ENCODE measurements around the gene HABP2. TPM values are rescaled to one million over a fixed set of nuclear protein-coding genes. Genes with fewer than 3 reads are reported as not detected.

Gene HABP2
- polyA plus RNA-seq, 1 donor from 2014 or later = not detected

DNA sequence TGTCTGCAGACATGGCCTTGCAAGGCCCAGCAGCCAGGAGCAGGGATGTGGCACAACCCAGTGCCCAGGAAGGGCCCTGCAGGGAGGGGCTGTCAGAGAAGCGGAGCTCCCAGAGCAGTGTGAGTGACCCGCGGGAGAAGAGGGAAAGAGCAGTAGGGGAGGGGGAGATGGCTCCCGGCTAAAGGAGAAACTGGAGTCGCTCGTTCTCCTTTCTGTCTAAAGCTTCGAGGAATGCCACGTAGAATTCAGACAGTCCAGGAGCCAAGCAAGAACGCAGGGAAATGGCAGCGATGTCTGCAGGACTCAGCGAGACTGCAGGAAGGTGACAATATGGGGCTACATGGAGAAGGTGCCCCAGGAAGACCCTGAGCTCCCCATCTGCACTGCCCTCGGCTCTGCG is 22.4 kb upstream of the HABP2 start:
- no peak overlapping the region for H3K27ac ChIP-seq (ENCODE audit: low read length)
- no peak overlapping the region for H2AFZ ChIP-seq (ENCODE audit: low read depth, low read length)
- no peaks in the 10 kb centered on the region for H3K9me2 ChIP-seq (ENCODE audit: insufficient read depth, low read length)
- H4K20me1 ChIP-seq (ENCODE audit: insufficient read depth) = no peaks in the 10 kb centered on the region
- no peak for TF ChIP-seq TAF1 (IDR thresholded peaks at IDR 0.05; ENCODE audit: low read depth)
- no peak for TF ChIP-seq EP300 (conservative IDR thresholded peaks at IDR 0.05; ENCODE audit: poor library complexity, severe bottlenecking)
- TF ChIP-seq, protein P1, sequence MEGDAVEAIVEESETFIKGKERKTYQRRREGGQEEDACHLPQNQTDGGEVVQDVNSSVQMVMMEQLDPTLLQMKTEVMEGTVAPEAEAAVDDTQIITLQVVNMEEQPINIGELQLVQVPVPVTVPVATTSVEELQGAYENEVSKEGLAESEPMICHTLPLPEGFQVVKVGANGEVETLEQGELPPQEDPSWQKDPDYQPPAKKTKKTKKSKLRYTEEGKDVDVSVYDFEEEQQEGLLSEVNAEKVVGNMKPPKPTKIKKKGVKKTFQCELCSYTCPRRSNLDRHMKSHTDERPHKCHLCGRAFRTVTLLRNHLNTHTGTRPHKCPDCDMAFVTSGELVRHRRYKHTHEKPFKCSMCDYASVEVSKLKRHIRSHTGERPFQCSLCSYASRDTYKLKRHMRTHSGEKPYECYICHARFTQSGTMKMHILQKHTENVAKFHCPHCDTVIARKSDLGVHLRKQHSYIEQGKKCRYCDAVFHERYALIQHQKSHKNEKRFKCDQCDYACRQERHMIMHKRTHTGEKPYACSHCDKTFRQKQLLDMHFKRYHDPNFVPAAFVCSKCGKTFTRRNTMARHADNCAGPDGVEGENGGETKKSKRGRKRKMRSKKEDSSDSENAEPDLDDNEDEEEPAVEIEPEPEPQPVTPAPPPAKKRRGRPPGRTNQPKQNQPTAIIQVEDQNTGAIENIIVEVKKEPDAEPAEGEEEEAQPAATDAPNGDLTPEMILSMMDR (IDR thresholded peaks at IDR 0.05; ENCODE audit: poor library complexity, severe bottlenecking) = no peak
- no peak for TF ChIP-seq RAD21 (conservative IDR thresholded peaks at IDR 0.05)
- TF ChIP-seq MXI1 (conservative IDR thresholded peaks at IDR 0.05; ENCODE audit: poor library complexity, severe bottlenecking) = no peak
- no peak for TF ChIP-seq SMC3 (conservative IDR thresholded peaks at IDR 0.05; ENCODE audit: poor library complexity)
- TF ChIP-seq, protein P2, sequence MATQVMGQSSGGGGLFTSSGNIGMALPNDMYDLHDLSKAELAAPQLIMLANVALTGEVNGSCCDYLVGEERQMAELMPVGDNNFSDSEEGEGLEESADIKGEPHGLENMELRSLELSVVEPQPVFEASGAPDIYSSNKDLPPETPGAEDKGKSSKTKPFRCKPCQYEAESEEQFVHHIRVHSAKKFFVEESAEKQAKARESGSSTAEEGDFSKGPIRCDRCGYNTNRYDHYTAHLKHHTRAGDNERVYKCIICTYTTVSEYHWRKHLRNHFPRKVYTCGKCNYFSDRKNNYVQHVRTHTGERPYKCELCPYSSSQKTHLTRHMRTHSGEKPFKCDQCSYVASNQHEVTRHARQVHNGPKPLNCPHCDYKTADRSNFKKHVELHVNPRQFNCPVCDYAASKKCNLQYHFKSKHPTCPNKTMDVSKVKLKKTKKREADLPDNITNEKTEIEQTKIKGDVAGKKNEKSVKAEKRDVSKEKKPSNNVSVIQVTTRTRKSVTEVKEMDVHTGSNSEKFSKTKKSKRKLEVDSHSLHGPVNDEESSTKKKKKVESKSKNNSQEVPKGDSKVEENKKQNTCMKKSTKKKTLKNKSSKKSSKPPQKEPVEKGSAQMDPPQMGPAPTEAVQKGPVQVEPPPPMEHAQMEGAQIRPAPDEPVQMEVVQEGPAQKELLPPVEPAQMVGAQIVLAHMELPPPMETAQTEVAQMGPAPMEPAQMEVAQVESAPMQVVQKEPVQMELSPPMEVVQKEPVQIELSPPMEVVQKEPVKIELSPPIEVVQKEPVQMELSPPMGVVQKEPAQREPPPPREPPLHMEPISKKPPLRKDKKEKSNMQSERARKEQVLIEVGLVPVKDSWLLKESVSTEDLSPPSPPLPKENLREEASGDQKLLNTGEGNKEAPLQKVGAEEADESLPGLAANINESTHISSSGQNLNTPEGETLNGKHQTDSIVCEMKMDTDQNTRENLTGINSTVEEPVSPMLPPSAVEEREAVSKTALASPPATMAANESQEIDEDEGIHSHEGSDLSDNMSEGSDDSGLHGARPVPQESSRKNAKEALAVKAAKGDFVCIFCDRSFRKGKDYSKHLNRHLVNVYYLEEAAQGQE (IDR thresholded peaks at IDR 0.05; ENCODE audit: borderline replicate concordance) = no peak
- no peak for TF ChIP-seq POLR2AphosphoS5 (IDR thresholded peaks at IDR 0.05)
- TF ChIP-seq EZH2 (IDR thresholded peaks at IDR 0.05; ENCODE audit: borderline replicate concordance, insufficient read depth, low read length, poor library complexity, severe bottlenecking) = no peak
- no peaks in the 10 kb centered on the region for H3K9me3 ChIP-seq (ENCODE audit: low read length)
- no peaks in the 10 kb centered on the region for H3K79me2 ChIP-seq (replicated peaks; ENCODE audit: insufficient read depth, low read length)
- no peaks in the 10 kb centered on the region for H3K36me3 ChIP-seq (ENCODE audit: insufficient read depth, low read length)
- no peaks in the 10 kb centered on the region for H3K27me3 ChIP-seq (ENCODE audit: insufficient read depth, low read depth, low read length)
- H3K9ac ChIP-seq (ENCODE audit: low read length) = no peak overlapping the region
- H3K4me3 ChIP-seq (ENCODE audit: low read length) = no peak overlapping the region
- H3F3A ChIP-seq (ENCODE audit: insufficient read depth, low read length, poor library complexity, severe bottlenecking) = no peaks in the 10 kb centered on the region
- H3K4me2 ChIP-seq (ENCODE audit: low read length) = no peak overlapping the region

DNA sequence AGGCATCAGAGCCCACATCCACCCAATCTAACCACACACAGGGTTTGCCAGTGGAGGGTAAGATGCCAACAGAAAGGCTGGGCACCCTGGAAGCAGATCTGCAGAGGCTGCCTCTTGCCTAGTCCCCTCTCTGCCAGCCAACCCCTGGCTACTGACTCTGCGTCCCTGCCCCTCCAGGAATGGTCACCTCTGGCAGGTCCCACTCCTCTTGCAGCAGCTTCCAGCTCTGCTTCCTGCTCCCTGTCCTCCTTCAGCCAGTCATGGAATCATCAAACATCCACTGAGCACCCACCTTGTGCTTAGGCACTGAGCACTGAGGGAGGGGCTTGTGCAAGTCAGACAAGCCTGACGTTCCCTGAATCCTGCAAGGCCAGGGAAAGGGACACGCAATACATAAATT is 20.1 kb upstream of the HABP2 start:
- TF ChIP-seq TAF1 (IDR thresholded peaks at IDR 0.05; ENCODE audit: low read depth) = no peak
- TF ChIP-seq EZH2 (IDR thresholded peaks at IDR 0.05; ENCODE audit: borderline replicate concordance, insufficient read depth, low read length, poor library complexity, severe bottlenecking) = no peak
- no peak for TF ChIP-seq RAD21 (conservative IDR thresholded peaks at IDR 0.05)
- no peak for TF ChIP-seq SMC3 (conservative IDR thresholded peaks at IDR 0.05; ENCODE audit: poor library complexity)
- TF ChIP-seq POLR2AphosphoS5 (IDR thresholded peaks at IDR 0.05) = no peak
- TF ChIP-seq, protein P1 (IDR thresholded peaks at IDR 0.05; ENCODE audit: poor library complexity, severe bottlenecking) = no peak
- TF ChIP-seq, protein P2 (IDR thresholded peaks at IDR 0.05; ENCODE audit: borderline replicate concordance) = no peak
- TF ChIP-seq EP300 (conservative IDR thresholded peaks at IDR 0.05; ENCODE audit: poor library complexity, severe bottlenecking) = no peak
- no peak for TF ChIP-seq MXI1 (conservative IDR thresholded peaks at IDR 0.05; ENCODE audit: poor library complexity, severe bottlenecking)
- Histone ChIP-seq H3K9me2 (ENCODE audit: insufficient read depth, low read length) (no peaks in the 10 kb centered on the region), H2AFZ (ENCODE audit: low read depth, low read length) (no peak overlapping the region), H3K27ac (ENCODE audit: low read length) (no peak overlapping the region), H4K20me1 (ENCODE audit: insufficient read depth) (no peaks in the 10 kb centered on the region), H3F3A (ENCODE audit: insufficient read depth, low read length, poor library complexity, severe bottlenecking) (no peaks in the 10 kb centered on the region), H3K79me2 (replicated peaks; ENCODE audit: insufficient read depth, low read length) (no peaks in the 10 kb centered on the region), H3K9me3 (ENCODE audit: low read length) (no peaks in the 10 kb centered on the region), H3K4me2 (ENCODE audit: low read length) (no peak overlapping the region), H3K9ac (ENCODE audit: low read length) (no peak overlapping the region), H3K4me3 (ENCODE audit: low read length) (no peak overlapping the region), H3K27me3 (ENCODE audit: insufficient read depth, low read depth, low read length) (no peaks in the 10 kb centered on the region), H3K36me3 (ENCODE audit: insufficient read depth, low read length) (no peaks in the 10 kb centered on the region)
